WTC11 (cell line): ENCODE measurements around the gene FRYL.

ENCODE experiments used
- CTCF ChIP-seq: fragments of 200-600 bp; IDR thresholded peaks from 2 replicates; pipeline ENCODE4 v1.8.0; 2022; ENCODE audit warnings: antibody characterized with exemption
- E2F4 ChIP-seq: sonication (generic); formaldehyde crosslinking; IDR thresholded peaks from 2 replicates; pipeline ENCODE4 v1.8.1; 2022; ENCODE audit warnings: low read depth, mild to moderate bottlenecking, moderate library complexity, missing genetic modification reagents, borderline replicate concordance
- MAX ChIP-seq: sonication (generic); formaldehyde crosslinking; IDR thresholded peaks from 2 replicates; pipeline ENCODE4 v1.8.0; 2022; ENCODE audit warnings: mild to moderate bottlenecking, missing genetic modification reagents
- SP1 ChIP-seq: sonication (generic); formaldehyde crosslinking; conservative IDR thresholded peaks from 2 replicates; pipeline ENCODE4 v1.8.1; 2022; ENCODE audit warnings: missing genetic modification reagents
- ZNF512 ChIP-seq: sonication (generic); formaldehyde crosslinking; IDR thresholded peaks from 2 replicates; pipeline ENCODE4 v1.8.1; 2022; ENCODE audit warnings: missing genetic modification reagents, borderline replicate concordance

- no peak for TF ChIP-seq CTCF
- TF ChIP-seq ZNF512 (CRISPR knock-in tag), result no peak
- no peak for TF ChIP-seq SP1 (CRISPR knock-in tag)
- no peak for TF ChIP-seq MAX (CRISPR knock-in tag)
- no peak for TF ChIP-seq E2F4
Measured at GRCh38 chr4:48785302-48785701, 5.2 kb upstream of the FRYL start.
